Hypothalamus (tissue), 51 donors: ENCODE data around the gene DGKG.
A peak's percentile ranks its signal among the peaks of the same experiment; 100 is the strongest.

Experiments
- DNase-seq, 51 donors: peaks; one replicate each; lab custom pipeline; 2025; lab: John Stamatoyannopoulos, UW

DGKG gene

DNA sequence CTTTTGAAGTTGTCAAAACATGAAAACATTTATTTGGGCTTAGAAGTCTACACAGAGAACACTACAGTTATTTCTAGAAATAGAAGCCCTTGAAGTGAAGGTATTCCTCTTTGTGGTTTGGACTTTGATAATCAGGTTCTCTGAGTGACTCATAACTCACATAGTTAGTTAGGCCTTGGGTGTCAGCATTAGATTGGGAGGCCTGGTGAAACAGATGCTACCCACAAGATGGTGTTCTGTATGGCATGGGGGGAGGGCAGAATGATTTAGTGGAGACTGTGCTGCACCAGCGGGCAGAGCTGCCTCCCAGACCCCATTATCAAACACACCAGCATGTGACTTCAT, 144.2 kb downstream of the DGKG start:
- DNase-seq: no peak

DNA sequence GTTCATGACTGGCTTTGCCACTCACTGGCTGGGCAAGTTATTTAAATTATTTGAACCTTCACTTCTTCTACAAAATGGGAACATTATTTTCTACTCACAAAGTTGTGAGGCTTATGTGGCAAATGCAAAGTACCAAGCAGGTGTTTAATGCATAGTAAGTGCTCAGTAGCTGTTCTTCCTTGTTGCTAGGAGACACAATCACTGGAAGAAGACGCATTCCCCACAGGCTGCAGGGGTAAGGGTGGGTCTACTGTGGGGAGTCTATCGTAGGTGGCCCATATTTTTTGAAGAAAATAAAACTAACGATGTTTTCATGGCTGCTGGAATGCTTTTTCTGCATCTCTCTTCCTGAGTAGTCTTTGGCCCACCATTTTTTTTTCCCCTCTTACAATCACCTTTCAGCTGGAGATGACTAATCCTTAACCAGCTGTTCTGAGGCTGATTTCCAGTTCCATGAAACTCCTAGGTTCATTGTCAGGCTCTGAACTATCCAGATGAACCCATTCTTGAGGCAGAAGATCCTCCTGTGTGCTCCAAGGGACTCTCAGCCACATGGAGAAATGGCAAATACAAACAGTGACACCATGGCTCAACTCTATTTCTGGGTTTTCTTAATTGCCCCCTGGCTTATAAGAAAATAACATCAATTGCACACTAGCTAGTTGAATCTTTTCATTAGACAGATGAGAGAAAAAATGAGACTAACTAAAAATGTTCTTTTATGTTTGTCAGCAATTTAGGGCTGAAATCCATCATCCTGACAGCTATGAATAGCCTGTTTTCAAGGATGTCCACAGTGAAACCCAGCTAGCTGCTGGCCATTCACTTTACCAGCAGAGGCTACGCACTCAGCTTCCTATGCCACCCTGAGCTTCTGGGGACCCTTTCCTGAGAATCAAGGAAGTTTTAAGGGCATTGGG, 144.9 kb downstream of the DGKG start:
- peak in 1 of 51 donors; percentile 55 for DNase-seq

DNA sequence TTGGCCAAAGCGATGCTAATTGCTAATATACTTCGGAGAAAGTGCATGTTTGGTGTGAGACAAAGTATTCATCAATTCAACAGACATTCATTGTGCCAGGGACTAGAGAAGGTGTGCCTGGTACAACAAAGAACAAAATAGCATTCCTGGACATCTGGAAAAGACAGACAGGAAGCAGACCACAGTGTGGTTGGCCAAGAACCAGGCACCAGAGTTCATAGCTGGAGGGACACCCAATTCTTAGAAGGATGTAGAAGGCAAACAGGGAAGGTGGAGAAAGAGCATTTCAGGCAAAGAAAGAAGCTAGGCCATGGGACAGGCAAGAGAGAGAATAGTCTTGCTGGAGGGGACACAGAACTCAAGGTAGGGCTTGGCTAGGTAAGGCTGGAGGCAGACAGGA, 147.4 kb downstream of the DGKG start:
- no peak for DNase-seq

DNA sequence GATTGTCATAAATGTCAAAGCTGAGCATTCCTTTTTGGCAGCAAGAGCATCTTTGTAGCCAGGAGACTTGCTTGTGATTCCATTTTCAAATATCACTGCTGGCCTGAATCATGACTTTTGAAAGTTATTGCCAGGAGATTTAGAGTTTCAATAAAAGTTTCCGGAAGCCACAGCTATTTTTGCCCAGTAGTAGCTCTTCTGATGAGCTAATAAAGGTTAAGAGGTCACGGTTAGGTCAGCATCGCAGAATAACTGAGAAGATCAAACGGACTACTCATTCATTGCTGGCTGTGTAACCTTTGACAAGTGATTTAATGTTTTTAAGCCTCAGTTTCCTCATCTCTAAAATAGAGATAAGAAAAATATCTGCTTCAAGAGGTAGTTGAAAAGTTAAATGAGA, 148.1 kb downstream of the DGKG start:
- DNase-seq: no peak

DNA sequence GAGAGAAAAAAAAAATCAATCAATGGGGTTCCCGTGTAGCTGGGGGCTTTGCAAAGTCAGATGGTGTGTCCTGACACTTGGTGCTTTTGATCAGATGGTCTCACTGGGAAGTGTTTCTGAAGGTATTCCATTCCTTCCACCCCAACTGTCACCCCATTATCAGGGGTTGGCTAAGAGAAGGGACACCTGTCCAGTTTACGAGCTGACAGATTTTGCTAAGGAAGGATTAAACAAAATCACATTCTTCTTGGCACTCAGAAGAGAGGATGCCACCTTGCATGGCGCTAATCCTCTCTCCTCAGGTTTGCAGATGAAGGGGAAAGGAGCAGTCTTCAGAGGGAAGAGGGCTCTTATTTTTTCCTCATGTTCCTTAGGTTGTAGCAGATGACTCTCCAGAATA, 149.4 kb downstream of the DGKG start:
- DNase-seq: no peak

DNA sequence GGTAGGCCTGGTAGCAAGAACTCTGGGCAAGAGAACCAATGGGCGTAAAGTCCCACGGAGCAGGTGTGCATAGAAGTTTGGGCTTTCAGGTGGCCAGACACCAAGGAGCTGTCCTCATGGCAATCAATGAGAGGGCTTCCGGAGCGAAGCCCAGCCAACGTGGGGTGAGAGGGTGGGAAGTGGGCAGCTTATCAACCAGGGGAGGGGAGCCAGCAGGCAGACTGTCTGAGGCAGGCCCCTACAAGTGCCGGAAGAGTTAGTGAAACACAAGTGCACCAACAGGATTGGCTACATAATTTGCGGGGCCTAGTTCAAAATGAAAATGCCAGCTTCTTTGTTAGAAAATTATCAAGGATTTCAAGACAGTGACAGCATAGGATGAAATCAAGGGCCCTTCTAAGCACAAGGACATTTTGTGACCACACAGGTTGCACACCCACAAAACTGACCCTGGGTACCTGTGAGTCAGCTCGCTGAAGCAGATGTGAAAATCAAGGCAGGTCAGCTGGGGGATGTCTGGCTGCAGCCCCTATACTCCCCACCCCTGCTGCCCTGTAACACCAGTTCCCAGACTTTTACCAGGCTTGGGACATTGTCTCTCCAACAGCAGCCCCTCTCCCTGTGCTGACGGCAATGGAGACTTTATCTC, 151.1 kb downstream of the DGKG start:
- no peak for DNase-seq

DNA sequence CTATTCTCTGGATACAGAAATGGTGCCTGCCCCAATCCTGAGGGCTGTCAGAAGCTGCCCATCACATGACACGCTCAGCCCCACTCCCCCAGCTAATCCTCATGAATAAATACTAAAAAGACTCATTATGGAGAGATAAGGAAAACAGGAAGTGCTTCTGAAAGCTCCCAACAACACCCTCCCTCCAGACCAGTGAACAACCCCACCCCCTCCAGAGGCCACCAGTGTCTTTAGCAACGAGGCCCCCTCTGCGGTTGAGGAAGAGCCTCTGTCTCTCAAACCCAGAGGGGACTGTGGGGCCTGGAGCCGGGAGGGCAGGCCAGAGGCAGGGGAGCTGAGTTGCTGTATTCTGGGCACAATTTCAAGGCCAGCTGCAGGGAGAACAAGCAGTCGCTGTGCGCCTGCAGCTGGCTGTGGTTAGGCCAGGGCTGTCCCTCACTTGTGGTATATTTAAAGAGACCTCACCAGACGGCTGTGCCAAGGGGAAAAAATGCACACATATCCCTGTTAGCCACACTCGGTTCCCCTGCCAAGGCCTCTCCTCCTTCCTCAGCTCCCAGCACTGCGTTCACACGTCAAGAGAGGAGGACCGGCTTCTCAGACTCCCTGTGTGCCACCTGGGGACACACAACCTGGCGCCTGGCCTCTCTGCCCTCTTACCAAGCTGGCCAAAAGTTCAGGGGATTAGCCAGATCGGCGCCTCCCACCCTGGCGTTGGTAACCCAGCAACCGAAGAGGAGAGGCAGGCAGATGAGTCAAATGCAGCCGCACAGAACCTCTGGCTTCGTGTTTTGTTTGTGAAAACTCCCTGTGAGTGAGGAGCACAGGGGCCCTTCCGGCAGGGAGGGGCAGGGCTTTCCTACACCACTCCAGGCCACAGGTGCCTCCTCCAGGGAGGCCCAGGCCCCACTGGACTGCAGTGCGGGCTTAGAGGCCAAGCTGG, 152.0 kb downstream of the DGKG start:
- peak; percentile 24 to 94 (median 80) for DNase-seq

DNA sequence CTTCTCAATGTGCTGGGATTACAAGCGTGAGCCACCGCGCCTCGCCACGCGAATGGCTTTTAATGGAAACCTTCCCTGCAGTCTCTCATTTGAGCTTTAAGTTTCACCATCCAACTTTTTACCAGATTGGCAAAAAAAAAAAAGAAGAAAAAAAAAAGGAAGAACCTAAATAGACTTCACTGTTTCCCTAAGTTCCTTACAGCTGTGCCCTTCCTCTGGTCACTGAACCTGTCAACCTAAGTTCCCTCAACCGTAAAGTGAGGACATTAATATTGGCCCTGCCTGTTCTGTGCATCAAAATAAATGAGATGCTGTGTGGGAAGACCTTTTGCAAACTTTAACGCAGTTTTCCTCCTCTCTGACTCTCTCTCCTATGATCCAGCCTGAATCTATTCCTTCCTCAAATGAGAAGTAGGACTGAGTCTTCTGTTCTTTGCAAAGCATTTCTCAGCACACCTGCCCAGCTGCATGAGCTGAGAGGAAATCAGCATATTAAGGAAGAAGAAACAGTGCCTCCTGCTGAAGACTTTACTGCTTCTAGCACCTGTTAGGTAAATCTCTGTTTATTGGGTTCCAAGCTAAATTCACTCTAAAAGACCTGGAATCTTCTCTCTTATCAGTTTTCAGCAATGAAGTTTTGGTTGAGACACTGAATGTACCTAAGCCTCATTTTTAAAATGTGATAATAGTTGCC, 153.6 kb downstream of the DGKG start:
- DNase-seq: no peak

DNA sequence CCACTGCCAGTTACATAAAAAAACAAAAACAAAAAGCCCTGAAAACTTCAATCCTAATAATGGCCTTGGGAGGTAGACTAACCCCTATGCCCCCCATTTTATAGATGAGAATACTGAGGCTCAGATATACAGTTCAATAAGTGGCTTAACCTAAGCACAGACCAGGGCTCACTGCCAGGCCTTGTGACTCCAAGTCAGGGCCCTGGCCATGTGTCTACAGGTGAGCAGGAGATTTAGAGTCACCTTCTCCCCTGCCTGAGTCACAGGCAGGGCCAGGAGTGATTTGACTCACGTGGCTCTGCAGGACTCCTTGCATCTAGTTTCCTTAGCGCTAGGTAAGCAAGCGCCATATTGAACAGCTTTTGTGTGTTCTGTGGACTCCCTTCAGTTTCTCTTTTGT, 154.5 kb downstream of the DGKG start:
- no peak for DNase-seq

DNA sequence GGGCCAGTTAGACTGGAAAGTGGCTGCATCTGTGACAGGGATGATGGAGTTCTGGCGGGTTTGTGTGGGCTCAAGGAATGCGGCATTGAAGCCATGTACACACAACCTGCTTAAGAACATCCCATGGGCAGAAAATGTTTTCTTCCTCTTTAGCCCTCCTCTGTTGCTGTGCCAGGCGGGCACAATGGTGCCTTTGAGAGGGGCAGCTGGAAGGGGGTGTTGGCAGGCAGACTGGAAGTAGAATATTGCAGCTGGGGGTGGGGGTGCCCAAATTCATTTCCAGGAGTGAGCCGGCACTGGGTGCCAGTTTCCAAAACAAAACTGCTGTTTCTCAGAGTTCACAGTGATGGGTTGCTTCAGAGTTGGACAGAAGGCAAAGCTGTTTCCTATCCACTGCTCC, 161.3 kb downstream of the DGKG start:
- DNase-seq: peak in 49 of 51 donors; percentile 14 to 91 (median 63)

DNA sequence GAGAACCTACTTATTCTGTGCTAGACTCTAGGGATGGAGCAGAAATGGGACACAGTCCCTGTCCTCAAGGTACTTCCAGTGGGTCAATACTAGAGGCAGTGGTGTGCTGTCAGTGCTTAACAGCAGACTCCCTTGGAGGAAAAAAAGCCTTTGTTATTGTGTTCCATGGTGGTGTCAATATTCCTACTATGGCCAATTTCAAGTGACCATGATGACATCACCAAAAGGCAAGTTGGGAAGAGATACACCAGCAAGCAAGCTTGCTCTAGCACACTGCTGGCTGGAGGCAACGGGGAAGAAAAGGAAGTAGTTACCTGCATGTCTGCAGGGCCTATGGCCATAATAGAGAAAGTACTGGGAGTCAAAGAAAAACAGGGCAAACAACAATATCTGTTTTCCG, 163.6 kb downstream of the DGKG start:
- DNase-seq: no peak

DNA sequence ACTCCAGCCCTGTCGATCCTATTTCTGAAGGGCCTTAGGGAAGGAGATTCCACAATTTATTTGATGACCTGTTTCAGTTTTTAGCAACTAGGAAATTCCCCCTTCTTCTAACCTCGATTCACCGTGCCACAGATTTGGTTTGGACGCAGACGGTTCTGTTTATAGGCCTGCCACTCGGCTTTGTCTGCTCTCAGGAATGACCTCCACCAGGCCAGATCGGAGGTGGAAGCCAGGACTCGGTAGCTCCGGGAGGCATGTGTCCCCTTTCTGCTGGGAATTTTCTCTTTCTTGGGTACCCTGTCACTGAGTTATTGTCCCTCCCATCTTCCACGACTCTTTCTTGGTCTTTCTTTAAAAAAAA, 167.6 kb downstream of the DGKG start:
- DNase-seq: no peak

DNA sequence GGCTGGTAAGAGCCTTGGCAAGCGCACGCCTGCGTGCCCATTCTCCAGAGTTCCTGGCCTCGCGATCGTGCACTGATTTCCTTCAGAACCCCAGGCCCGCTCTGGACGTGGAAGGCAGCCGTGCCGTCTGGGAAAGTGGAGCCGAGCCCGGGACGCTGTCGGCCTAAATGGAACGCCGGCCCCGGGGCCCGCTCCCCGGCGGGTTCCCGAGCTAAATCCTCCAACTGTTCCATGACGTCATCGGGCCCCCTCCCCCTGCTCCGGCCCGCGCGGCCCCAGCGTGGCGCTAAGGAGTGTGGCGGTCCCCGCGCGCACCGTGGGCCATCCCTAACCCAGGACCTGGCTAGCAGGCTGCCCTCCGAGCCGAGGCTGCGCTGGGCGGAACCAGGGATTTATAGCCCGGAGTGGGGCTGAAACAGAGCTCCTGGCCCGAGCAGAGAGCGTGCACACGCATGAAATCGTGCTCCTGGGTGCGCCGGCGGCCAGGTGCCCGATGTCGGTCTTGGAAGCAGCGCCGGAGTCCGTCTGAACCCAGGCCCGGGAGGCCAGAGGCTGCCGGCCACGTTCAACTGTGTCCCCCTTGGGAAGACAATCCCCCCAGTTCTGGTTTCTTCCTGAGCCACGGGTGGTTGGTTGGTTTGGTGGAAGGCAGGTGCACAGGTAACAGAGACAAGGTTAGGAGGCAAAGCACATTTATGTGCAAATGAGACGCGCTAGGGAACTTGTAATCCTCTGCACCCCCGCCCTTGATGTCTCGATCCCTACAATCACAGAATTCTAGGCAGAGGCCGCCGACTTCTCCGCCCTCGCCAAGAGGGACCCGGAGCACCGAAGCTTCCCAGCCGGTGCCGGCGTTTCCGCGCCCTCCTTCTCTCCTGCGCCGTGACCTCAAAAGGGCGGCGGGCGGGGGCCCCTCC, 168.2 kb downstream of the DGKG start:
- DNase-seq: peak in 2 of 51 donors; percentile 8 to 14

DNA sequence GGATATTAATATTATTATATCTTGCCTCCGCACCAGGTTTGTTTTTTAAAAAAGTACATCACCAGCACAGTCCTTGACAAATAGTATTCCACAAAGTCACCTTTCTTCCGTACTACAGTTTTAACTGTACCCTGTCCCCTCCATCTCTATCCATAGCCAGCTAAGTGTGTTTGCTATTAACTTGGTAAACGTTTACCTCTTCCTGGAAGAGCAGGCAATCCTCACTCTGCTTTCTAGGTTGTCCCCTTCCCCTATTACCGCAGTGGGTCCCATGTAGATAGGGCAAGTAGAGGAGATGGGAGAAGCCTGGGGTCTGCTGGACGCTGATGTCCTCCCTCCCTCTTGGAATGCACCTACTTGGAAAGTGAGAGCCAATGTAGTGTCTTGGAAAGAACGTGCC, 169.2 kb downstream of the DGKG start:
- no peak for DNase-seq

DNA sequence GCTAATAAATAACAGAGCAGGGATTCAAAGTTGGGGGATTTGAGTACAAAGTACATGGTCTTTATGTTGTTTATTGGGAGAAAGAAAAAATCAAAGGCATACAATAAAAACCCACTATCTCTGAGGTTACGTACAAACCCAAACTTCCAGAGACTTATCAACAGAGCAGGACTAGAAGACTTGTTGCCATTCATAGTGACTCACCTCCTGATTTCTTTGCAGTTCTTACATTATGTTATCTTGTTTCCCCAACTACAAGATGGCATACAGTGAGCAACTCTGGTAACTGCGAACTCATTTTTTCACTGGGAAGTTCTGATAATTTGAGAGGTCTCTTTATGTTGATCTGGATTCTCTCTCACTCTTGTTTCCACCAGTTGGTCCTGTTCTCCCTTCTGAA, 172.5 kb downstream of the DGKG start:
- DNase-seq: no peak

DNA sequence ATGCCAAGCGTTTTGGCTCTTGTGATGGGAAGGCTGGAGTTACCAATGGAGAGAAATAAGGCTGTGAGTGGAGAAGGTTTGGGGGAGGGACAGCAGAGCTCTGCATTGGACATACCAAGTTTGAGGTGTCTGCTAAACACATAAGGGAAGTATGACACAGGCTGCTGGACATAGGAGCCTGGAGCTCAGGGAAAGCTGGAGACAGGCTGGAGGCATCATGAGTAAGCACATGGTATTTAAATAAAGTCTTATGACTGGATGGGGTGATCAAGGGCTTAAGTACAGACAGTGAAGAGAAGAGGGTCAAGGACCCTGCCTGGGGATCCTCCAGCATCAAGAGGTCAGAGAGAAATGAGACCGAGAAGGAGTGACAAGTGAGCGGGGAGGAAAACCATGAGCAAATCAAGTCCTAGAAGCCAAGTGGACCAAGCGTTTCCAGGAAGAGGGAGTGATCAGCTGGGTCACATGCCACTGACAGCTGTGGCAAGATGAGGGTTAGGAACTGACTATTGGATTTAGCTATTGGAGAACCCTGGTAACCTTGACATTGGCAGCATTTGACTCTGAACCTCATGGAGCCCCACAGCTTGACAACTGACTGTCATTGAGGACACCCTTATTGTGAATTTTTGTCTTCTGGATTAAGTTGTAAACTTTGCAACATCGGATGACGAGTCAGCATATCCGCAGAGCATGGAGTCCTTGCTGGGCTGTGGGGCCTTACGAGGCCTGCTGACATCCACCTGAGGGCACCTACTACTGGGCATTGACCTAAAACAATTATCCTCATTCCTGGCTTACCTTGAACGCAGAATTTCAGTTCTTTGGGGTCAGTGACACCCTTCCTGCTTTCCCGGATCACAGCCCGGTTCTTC, 174.4 kb downstream of the DGKG start:
- DNase-seq: no peak

DNA sequence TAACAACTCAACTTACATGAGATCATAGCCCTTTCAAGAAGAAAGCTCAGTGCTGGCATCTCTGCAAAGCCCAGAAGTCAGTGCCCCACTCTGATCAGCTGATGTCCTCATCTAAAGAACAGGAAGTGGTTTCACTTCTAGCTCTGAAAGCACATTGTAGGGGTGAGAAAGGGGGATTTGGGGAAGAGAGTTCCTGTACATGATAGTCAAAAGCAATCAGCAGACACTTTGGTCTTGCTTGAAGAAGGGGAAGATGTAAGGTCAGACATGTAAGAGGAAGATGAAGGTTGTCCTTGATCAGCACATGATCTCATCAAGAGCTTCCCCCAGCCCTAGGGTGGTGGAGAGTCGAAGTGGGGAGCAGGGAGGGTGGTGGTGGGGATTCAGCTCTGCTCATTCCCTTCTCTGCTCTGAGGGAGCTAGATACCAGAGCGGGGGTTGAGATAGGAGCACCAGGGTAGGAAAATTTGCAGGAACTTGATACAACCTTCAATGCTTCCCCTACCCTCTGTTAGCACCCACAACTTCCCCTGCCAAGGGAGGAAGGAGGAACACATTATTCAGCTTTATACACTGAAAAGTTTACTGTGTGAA, 176.7 kb downstream of the DGKG start:
- DNase-seq: peak in 4 of 51 donors; percentile 17 to 51 (median 20)

DNA sequence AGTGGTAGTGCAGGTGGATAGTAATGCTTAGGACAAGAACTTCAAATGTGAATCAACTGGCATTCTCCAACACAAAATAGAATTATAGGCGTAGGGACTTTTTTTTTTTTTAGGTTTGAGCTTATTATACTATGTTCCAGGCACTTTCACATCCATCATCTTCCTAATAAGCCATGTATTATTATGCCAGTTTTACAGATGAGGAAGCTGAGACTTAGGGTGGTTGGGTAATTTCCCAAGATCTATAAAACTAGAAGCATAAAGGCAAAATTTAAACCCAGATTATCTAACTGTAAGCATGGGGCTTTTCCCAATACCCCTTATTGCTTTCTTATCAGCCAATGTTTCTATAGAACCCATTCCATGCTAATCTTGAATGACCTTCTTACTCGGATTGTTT, 178.0 kb downstream of the DGKG start:
- no peak for DNase-seq
